Activated T-cell treated with anti-CD3 and anti-CD28 coated beads for 24 hours (primary cell): Measurements from ENCODE around the gene SERPINA3.

ENCODE experiments used
- DNase-seq: peaks from one replicate; pipeline ENCODE4 v3.0.0-alpha.2; 2020; ENCODE audit warnings: low read depth

Gene SERPINA3

GRCh38 chr14:94613720-94614644 lies 1.8 kb downstream of the SERPINA3 start:
- no peak for DNase-seq

- DNase-seq, result no peak
Measured at GRCh38 chr14:94614802-94615201, 2.6 kb downstream of the SERPINA3 start.

GRCh38 chr14:94615254-94615653 lies 3.1 kb downstream of the SERPINA3 start:
- no peak for DNase-seq

DNA sequence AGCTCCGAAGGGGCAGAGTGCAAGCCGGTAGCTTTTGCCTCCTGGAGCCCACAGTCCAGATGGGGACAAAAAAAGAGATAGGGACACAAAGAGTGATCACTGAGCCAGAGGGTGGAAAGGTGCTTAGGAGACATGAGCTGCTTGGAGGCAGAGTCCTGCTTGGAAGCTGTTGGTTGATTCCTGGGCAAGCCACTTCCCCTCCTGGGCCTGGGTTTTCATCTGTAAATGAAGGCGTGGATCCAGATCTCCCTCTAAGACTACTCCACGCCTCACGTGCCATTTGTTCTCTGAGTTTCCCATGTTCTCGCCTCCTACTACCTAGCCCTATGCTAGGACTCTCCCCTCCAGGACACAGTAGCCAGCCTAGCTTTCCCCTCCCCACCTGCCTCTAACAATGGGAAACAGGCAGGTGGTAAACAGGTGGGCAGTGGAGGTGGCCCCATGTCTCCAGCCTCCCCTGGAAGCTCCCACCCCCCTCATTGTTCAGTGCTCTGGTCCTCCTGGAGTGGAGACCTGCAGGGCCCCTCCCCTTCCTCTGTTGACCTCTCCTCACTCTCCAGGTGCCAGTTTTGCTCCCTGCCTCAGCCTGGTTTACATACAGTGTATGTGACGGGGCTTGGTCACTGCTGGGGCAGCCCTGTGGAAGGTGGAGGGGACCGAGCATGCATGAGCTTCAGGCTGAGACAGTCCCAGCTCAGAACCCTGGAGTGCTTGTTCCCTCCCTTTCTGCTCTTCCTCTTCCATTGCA lies 3.8 kb downstream of the SERPINA3 start:
- DNase-seq, result no peak

DNA sequence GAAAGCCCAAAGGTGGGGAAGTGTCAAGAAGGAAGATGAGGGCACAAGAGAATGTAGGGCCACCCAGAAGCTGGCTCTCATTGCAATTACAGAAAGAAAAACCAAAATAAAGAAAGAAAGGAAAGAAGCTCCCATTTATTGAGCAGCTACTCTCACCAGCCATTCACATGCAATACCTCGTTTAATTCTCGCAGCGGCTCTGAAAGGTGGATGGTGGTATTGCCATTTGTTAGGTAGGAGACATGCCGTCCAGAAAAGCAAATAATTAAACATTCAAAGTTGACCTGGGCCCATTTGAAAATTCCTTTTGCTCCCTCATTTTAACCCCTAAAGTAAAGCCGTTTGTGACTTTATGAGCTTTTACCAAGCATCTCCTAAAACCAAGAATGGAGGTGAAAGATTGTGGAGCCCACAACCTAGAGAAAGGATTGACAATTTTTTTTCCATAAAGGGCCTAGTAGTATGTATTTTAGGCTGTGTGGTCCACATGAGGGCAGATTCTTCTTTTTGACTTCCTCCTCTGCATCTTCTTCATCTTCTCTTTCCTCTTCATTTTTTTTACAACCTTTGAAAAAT lies 5.3 kb downstream of the SERPINA3 start:
- DNase-seq, result no peak

- DNase-seq, result no peak
Measured at GRCh38 chr14:94617988-94618822, 6.0 kb downstream of the SERPINA3 start.

GRCh38 chr14:94619297-94619696 lies 7.1 kb downstream of the SERPINA3 start:
- DNase-seq, result no peak

DNA sequence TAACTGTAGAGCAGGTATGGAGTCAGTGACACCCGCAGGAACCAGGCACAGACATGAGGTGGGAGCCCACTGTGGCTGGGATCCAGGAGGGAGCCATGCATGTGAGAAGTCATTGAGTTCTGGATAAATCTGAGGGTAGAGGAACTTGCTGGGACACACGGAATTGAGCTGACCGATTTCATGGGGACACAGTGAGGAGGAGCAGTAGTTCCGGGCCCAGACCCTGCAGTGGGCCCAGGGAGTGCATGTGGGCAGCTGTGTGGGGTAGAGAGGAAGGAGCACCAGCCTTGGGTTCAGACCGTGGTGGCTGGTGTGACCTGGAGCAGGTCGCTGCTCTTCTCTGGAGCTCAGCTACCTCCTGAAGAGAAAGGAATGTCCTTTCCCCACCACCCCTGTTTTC lies 8.4 kb downstream of the SERPINA3 start:
- DNase-seq, result no peak

DNA sequence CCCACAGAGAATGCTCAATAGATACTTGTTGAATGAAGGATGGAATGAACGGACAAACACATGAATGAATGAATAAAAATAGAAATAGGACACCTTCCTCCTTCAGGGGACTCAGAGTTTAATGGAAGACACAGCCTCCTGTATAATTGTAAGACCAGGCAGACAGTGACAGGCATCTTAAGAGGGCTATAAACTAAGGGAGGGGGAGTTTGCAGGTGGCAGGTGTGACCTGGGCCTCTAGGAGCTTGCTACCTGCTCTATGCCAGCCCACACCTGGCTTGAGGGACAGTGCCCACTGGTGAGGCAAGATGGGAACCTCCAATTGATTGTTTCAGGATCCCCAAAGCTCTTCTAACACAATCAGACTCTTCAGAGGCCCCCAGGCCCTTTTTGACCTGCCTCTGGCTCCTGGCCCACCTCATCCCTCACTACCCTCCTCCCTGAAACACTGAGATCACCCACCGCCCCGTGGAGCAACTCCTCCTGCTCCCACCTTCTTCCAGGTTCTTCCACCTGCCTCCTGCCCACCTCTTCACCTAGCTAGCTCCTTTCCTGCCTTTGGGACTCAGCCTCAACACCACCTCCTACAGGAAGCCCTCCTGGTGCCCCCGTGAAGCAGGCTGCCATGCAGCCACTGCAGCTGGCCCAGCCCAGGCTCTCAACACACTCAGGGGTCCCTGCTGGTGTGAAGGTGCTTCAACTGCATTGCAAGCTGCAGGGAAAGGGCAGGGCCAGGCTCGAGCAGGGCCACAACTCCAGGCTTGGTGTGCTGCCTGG lies 9.4 kb downstream of the SERPINA3 start:
- no peak for DNase-seq

DNA sequence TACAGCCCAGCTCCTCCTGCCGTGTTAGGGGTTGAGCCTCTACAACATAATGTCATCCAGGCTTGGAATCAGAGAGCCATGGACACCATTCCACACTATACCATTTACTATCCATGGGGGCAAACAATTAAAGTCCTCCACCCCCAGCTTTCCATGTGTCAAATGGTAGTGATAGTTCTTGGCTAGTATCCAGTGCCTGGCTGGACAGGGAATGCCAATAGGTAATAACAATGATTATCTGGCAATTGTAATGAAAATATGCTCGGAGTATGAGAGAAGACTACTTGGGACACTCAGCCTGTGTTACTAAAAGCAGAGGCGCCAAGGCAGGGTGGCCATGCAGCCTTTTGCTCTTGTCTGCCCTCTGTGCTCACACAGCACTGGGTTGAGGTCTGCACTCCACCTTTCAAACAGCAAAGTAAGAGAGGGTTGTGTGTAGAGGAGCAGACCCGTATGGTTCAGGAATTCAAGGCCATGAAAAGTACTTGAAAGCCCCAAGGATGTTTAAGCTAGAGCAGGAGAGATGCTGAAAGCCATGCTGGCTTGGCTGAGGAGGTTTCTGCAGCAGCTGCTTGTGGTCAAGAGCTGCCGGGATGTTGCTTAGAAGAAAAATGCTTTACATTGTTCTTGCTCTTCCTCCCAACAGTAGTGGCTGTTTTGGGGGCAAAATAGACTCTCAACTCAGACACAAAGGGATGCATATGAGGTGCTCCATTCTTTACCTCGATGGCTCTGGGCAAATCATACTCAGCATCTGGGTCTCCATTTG lies 10.6 kb downstream of the SERPINA3 start:
- no peak for DNase-seq

DNA sequence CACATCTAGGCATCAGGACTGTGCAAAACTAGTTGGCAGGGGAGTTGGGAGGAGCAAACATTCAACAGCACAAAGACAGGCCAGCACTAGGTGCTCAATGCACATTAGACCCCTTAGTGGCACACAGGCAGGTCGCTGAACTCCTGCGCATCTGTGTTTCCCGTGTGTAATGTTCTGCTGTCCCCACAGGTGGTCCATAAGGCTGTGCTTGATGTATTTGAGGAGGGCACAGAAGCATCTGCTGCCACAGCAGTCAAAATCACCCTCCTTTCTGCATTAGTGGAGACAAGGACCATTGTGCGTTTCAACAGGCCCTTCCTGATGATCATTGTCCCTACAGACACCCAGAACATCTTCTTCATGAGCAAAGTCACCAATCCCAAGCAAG lies 11.2 kb downstream of the SERPINA3 start:
- DNase-seq, result no peak

GRCh38 chr14:94623856-94624499 lies 11.8 kb downstream of the SERPINA3 start:
- DNase-seq, result no peak

- no peak for DNase-seq
Measured at GRCh38 chr14:94624537-94625352, 12.6 kb downstream of the SERPINA3 start.

DNA sequence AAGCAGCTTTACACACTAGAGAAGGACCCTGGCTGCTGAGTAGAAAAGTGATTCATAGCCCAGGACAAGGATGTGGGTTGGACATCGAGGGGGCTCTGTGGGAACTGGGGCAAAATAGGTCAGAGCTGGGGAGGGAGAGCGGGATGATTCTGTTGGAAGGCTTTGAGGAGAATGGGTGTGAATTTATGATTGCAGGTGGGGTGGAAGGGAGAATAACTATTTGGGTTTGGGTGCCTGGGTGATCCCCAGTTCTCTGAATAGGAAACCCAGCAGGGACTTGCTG lies 13.1 kb downstream of the SERPINA3 start:
- no peak for DNase-seq

DNA sequence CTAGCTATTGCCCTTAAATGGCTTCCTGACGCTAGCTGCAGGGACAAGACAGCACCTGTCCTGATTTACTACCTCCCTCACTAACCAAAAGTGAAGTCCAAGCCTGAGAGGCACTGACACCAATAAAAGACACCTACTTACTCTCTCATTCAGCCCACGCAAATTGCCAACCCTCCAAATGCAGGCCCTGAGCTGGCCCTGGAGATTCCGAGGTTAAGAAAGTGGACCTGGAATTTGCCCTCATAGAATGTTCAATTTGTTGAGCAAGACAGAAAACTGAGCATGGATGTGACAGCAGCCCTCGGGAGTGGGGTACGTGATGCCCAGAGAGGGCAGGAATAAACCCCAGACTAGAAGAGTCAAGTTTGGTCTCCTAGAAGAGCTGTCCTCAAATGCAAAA lies 16.4 kb downstream of the SERPINA3 start:
- DNase-seq, result no peak

GRCh38 chr14:94630396-94630795 lies 18.2 kb downstream of the SERPINA3 start:
- no peak for DNase-seq

GRCh38 chr14:94631050-94631449 lies 18.9 kb downstream of the SERPINA3 start:
- DNase-seq, result no peak

GRCh38 chr14:94631536-94632304 lies 19.5 kb downstream of the SERPINA3 start:
- no peak for DNase-seq

- no peak for DNase-seq
Measured at GRCh38 chr14:94632305-94632590, 20.1 kb downstream of the SERPINA3 start.
